GM12864 (cell line): Measurements from ENCODE around the gene WDR90.

Experiments used
- DNase-seq: peaks from one replicate; pipeline ENCODE4 v3.0.0-alpha.2; 2011; ENCODE audit warnings: low read depth
- H3K4me3 ChIP-seq: 2 replicates; pipeline ENCODE4 v1.5.1; 2011; ENCODE audit warnings: mild to moderate bottlenecking, low read depth, low read length, control low read depth
- TF ChIP-seq, protein P1 (sequence below): IDR thresholded peaks from 2 replicates; pipeline ENCODE4 v1.5.1; 2011; ENCODE audit warnings: low read depth, mild to moderate bottlenecking, moderate library complexity, low read length, control low read depth, inconsistent platforms; ENCODE audit errors: missing control alignments

WDR90 gene

DNA sequence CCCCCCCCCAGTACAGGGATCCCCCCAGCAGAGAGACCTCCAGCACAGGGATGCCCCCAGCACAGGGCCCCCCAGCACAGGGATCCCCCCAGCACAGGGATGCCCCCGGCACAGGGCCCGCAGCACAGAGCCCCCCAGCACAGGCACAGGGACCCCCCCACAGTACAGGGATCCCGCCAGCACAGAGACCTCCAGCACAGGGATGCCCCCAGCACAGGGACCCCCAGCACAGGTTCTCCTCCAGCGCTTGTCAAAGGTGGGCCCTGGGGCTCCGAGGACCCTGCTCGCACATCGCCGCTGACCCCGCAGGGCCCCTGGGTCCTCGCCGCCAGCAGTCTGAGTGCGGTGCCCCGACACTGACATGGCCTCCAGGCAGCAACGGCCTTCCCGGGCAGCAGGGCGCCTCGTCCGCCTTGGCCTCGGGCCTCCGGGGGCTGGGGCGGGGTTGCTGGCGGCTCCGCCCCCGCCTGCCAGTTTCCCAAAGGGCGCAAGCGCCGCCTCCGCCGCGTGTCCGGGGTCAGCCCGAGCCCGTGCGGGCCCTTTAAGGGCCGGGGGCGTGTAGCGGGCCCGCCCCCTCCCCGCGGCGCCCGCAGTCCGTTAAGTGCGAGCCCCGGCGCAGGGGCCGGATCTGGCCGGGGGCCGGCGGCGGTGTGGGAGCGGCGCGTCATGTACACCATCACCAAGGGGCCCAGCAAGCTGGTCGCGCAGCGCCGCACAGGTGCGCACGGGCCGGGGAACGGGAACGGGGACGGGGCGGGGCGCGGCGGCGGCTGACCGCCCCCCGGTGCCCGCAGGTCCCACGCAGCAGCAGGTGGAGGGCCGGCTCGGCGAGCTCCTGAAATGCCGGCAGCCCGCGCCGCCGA is 7.6 kb upstream of the WDR90 start, which contains the start of gene MCRIP2:
TSS of gene MCRIP2 (plus strand) at position 503 of the 863 bp plus-strand sequence. CDS start at position 667, 164 bp downstream.
- DNase-seq: peak; percentile 39
- peak within 1 kb of the TSS; percentile 79 for H3K4me3 ChIP-seq
- TF ChIP-seq, protein P1, sequence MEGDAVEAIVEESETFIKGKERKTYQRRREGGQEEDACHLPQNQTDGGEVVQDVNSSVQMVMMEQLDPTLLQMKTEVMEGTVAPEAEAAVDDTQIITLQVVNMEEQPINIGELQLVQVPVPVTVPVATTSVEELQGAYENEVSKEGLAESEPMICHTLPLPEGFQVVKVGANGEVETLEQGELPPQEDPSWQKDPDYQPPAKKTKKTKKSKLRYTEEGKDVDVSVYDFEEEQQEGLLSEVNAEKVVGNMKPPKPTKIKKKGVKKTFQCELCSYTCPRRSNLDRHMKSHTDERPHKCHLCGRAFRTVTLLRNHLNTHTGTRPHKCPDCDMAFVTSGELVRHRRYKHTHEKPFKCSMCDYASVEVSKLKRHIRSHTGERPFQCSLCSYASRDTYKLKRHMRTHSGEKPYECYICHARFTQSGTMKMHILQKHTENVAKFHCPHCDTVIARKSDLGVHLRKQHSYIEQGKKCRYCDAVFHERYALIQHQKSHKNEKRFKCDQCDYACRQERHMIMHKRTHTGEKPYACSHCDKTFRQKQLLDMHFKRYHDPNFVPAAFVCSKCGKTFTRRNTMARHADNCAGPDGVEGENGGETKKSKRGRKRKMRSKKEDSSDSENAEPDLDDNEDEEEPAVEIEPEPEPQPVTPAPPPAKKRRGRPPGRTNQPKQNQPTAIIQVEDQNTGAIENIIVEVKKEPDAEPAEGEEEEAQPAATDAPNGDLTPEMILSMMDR: no peak

DNA sequence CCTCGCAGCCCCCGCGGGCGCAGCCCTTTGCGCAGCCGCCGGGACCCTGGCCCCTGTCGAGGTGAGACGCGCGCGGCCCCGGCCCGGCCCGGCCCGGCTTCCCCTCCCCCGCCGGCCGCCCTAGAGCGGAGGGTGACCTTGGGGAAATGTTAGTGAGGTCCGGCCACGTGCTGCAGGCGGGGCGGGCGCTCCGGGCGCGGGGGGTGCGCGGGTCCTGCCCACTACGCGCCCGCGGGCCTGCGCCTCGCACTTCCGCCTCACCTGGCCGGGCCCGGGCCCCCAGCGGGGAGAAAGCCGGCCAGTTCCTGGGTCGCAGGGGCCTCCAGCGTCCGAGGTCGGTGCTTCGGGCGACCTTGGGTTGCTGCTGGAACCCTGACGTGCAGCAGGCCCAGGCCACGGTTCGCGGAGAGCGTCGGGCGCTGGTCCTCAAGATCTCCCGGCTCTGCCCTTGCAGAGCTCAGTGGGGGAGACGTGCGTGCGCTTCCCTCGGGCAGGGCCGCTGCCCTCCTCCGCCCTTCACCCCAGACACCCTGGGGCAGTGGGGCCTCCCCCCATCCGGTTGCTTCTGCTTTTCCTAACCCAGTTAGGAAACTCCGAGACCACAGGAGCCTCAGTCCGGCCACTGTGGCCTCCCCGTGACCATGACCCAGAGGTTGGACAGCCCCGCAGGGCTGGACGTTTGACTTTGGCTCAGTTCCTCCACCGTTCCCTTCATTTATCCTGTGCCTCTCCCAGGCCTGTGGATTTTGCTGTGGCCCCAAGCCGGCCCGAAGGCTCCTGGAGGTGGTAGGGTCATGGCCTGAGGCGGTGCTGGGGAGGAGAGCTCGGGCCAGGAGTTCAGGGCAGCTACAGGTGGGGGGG is 6.7 kb upstream of the WDR90 start:
- peak overlapping the region; percentile 79 for H3K4me3 ChIP-seq
- TF ChIP-seq, protein P1: no peak
- no peak for DNase-seq

DNA sequence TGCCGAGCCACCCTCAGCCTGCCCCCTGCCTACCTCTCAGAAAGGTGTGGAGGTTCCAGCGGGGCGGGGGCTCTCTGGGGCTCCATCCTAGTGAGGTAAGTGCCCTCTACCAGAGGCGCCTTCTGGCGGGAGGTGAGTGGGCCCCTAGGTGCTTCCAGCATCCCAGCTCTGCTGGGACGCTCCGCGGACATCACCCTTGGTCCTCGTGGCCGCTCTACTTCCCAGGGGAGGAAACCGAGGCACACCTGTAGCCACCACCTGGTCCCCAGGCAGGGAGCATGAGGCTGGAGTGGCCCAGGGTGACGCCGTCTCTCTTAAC is 6.2 kb upstream of the WDR90 start:
- H3K4me3 ChIP-seq: peak overlapping the region; percentile 79
- DNase-seq: no peak
- TF ChIP-seq, protein P1: no peak

DNA sequence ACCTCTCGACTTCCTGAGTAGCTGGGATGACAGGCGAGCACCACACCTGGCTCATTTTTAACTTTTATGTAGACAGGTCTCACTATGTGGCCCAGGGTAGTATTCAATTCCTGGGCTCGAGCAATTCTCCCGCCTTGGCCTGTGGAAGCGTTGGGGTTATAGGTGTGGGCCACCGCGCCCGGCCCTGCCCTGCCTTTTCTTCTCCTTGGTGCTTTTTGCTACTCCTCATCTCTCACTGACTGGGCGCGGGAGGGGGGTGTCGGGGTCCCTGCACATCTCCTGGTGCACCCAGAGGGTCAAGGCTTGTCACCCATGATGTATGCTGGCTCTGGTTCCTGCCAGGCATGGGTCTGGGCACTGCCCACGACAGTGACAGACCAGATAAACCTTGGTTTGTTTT is 4.6 kb upstream of the WDR90 start:
- H3K4me3 ChIP-seq: no peak overlapping the region
- no peak for DNase-seq
- TF ChIP-seq, protein P1: no peak

DNA sequence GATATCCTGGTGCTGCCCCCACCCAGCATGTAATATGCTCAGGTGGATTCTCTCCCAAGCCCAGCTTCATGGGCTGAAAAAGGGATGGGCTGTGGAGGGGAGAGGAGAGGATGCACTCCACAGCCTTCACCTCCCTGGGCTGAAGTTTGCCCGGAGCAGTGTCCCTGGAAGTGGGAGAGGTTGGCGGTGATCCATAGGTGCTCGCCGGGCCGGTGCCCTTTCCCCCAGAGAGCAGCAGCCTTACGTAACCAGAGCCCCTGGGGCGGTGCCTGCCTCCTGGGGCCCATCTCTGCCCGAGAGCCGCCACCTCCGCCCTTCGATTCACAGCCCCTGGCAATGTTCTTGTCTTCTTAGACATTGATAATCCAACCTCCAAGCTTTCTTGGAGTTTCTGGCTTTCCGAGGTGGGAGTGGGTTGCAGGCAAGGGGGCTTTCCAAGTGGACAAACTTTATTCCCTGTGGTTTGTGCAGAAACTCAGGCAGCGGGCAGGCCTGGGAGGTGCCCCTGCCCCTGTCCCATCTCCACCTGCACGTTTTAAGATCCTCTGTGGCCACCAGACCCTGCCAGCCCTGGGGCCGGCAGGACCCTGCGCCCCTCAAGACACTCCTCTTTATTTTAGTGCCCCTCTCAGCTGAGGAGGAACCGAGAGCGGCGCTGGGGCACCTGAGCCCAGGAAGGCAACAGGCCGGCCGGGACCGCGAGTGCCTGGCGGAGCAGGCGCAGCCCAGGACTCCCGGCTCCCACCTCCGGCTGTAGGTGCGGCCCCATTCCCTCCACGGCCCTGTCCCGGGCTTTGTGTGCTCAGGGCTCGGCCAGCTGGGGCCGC is 3.1 kb upstream of the WDR90 start:
- H3K4me3 ChIP-seq: no peak overlapping the region
- TF ChIP-seq, protein P1: no peak
- DNase-seq: no peak

DNA sequence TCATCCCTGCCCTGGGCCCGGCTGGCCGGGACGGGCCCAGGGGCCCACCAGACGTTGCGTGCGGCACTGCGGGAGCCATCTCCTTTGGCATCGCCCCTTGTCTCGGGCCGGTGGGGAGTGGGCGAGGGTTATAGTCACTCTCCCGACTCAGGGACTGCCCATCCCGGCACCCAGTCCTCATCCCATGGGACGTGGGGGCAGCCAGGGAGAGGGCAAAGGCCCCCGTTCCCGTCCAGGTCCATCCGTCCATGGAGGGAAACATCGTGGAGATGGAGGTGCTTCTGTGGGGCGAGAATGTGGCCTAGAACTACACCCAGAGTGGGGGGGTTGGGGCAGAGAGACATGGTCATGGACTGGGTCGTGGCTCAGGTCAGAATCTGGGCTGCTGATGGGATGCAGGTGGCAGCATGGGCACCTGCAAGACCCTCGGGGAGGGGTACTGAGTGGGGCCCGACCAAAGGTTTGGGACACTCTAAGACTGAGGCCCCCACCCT is 2.4 kb upstream of the WDR90 start:
- DNase-seq: no peak
- H3K4me3 ChIP-seq: no peak overlapping the region
- TF ChIP-seq, protein P1: no peak
